Activated CD8-positive, alpha-beta T cell treated with anti-CD3 and anti-CD28 coated beads for 36 hours (primary cell): Measurements from ENCODE around the gene NCK2. TPM values are rescaled to one million over a fixed set of nuclear protein-coding genes. Genes with fewer than 3 reads are reported as not detected.
"Not testable (repeated sequence)": the region's sequence is repeated elsewhere in the genome, so short reads cannot be mapped to it uniquely, and the experiment has no call there.

Source experiments
- ATAC-seq: fragments of 200-7000 bp; cut with Tn5 transposase; one replicate; pipeline ENCODE4 v1.10.0; 2021; ENCODE audit warnings: mild to moderate bottlenecking, moderate library complexity
- CTCF ChIA-PET: fragments of 350-600 bp; sonication (Branson Sonifier 250); formaldehyde crosslinking; loops from one replicate; lab custom pipeline; 2021; ENCODE audit warnings: antibody characterized with exemption; lab: Charles Lee
- POLR2A ChIA-PET: fragments of 350-600 bp; sonication (Branson Sonifier 250); formaldehyde crosslinking; loops from one replicate; lab custom pipeline; 2021; ENCODE audit warnings: antibody characterized with exemption; lab: Charles Lee
- DNase-seq: peaks from one replicate; pipeline ENCODE4 v3.0.0-alpha.2; 2020
- H3K27ac Mint-ChIP-seq: one replicate; pipeline ENCODE4 v1.8.0; 2021; ENCODE audit warnings: mild to moderate bottlenecking, mixed read lengths
- H3K27me3 Mint-ChIP-seq: one replicate; pipeline ENCODE4 v1.8.0; 2021; ENCODE audit warnings: mixed read lengths
- H3K36me3 Mint-ChIP-seq: one replicate; pipeline ENCODE4 v1.8.0; 2021; ENCODE audit warnings: low read depth, mixed read lengths
- H3K4me1 Mint-ChIP-seq: one replicate; pipeline ENCODE4 v1.8.0; 2021; ENCODE audit warnings: low read depth, mixed read lengths
- H3K4me3 Mint-ChIP-seq: one replicate; pipeline ENCODE4 v1.8.0; 2021; ENCODE audit warnings: mild to moderate bottlenecking, moderate library complexity, mixed read lengths
- H3K9me3 Mint-ChIP-seq: one replicate; pipeline ENCODE4 v1.8.0; 2021; ENCODE audit warnings: mixed read lengths
- intact Hi-C: fragments of 100-400 bp; cut with micrococcal nuclease; formaldehyde crosslinking; loops from one replicate; pipeline ENCODE4 v1.10.0; 2022
- total RNA-seq, 2 experiments: library from RNA; stranded (reverse); gene quantifications; one replicate each; pipeline ENCODE4 v1.2.3, GENCODE V29; 2021
- TF ChIP-seq, protein P1 (sequence below): fragments of 200-600 bp; IDR thresholded peaks from one replicate; pipeline ENCODE4 v1.8.0; 2022; ENCODE audit warnings: antibody characterized with exemption, mild to moderate bottlenecking

Gene NCK2
- total RNA-seq, 2 experiments from 2014 or later = 68.3 to 69.7 TPM

DNA sequence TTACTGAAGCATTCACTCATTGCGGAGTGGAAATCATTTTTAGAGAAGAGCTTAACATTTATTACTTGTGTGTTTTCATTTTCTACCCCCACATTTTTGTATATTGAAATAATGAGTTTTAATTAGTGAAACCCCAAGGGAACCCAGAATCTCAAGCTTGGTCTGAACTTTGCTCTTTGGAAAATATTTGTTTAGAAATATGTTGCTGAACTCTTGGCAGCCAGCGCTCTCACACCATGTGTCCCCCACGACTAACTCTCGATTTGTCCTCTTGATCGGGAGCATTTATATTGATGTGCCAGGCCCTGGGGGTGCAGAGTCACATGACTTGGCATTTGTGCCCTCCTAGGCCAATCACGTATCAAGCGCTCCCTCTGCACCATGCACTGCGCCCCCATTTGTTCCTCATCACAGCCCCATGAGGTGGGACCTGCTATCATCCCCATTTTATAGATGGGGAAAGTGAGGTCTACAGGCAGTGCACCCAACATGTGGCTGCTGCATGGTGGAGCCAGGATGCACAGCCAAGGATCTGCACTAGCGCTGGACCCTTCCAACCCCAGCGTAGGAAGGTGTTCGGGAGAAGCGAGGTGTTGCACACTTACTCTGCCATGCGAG lies 149.7 kb downstream of the NCK2 start:
- intact Hi-C loops = no loop called here
- DNase-seq (no peak), ATAC-seq (no peak)
- Mint-ChIP-seq H3K4me3 (no peak overlapping the region), H3K27ac (no peak overlapping the region), H3K27me3 (no peaks in the 10 kb centered on the region), H3K9me3 (peaks cover 22% of the 10 kb centered on the region), H3K36me3 (peaks cover 81% of the 10 kb centered on the region), H3K4me1 (peaks cover 50% of the 10 kb centered on the region)
- TF ChIP-seq, protein P1, sequence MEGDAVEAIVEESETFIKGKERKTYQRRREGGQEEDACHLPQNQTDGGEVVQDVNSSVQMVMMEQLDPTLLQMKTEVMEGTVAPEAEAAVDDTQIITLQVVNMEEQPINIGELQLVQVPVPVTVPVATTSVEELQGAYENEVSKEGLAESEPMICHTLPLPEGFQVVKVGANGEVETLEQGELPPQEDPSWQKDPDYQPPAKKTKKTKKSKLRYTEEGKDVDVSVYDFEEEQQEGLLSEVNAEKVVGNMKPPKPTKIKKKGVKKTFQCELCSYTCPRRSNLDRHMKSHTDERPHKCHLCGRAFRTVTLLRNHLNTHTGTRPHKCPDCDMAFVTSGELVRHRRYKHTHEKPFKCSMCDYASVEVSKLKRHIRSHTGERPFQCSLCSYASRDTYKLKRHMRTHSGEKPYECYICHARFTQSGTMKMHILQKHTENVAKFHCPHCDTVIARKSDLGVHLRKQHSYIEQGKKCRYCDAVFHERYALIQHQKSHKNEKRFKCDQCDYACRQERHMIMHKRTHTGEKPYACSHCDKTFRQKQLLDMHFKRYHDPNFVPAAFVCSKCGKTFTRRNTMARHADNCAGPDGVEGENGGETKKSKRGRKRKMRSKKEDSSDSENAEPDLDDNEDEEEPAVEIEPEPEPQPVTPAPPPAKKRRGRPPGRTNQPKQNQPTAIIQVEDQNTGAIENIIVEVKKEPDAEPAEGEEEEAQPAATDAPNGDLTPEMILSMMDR = no peak
- POLR2A ChIA-PET = interaction anchor here (1.4 kb wide), 1 partner anchor 8 kb away, joined by 6 read pairs; no protein-coding TSS in a partner anchor
- CTCF ChIA-PET = no interaction called here

DNA sequence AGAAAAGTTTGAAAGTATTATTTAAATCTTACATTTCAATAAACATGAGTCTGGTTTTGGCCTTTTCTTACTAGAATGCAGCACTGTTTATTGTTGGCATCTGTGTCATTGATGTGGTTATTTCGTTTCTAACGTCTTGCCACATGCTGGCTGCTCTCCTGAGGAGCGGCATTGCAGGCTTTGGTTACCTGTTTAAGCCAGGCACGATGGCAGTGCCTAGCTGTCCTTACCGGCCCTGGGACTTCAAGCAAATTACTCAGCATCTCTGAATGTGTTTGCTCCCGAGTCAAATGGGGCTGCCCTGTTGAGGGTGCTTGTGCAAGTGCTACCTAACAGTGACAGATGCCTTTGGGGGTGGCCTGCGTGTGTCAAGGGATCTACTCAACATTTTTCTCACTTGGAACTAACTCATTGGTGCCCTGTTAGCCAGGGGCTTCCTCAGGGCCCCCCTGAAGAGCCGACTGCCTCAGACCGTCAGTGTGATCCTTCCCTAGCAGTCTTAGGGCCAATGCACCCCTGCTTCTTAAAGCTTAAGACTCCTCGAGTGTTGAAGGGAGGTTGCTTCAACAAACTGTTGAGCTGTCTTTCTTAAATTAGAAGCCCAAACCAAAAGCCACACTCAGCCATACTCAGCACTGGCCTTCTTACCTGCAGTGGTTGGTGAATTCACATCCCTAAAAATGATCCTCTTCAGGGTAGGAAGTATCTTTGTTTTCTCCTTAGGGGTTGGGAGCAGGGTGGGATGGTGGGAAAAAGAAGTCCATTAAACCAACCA lies 151.5 kb downstream of the NCK2 start:
- Mint-ChIP-seq H3K36me3 (peaks cover 80% of the 10 kb centered on the region), H3K4me3 (no peak overlapping the region), H3K27me3 (no peaks in the 10 kb centered on the region), H3K4me1 (peaks cover 37% of the 10 kb centered on the region), H3K9me3 (peaks cover 34% of the 10 kb centered on the region), H3K27ac (peak overlapping the region; percentile 54)
- POLR2A ChIA-PET = no interaction called here
- ATAC-seq (peak; percentile 55), DNase-seq (peak; percentile 31)
- CTCF ChIA-PET = no interaction called here
- TF ChIP-seq, protein P1 = no peak
- intact Hi-C loops = no loop called here

DNA sequence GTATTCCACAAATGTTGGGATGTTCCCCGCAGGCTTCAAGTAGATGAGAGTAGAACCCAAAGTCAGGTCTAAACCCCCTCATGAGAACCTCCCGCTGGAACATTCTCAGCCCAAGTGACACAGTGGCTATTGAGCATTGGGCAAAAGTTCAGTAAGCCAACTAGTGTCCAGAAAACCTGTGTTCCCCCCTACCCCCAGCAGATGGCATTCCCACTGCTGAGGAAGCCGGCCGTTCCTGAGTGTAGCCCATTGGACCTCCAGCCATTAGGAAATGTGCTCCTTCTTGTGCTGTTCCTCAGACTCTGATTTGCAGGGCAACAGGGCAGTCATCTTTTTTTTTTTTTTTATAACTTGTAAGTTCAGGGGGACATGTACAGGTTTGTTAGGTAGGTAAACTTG lies 152.1 kb downstream of the NCK2 start:
- intact Hi-C loops = no loop called here
- peaks cover 41% of the 10 kb centered on the region for H3K4me1 Mint-ChIP-seq
- no peak overlapping the region for H3K4me3 Mint-ChIP-seq
- ChIA-PET CTCF (no interaction called here), POLR2A (no interaction called here)
- H3K36me3 Mint-ChIP-seq = peaks cover 84% of the 10 kb centered on the region
- DNase-seq (no peak), ATAC-seq (no peak)
- no peak overlapping the region for H3K27ac Mint-ChIP-seq
- peaks cover 37% of the 10 kb centered on the region for H3K9me3 Mint-ChIP-seq
- no peaks in the 10 kb centered on the region for H3K27me3 Mint-ChIP-seq
- TF ChIP-seq, protein P1 = no peak

DNA sequence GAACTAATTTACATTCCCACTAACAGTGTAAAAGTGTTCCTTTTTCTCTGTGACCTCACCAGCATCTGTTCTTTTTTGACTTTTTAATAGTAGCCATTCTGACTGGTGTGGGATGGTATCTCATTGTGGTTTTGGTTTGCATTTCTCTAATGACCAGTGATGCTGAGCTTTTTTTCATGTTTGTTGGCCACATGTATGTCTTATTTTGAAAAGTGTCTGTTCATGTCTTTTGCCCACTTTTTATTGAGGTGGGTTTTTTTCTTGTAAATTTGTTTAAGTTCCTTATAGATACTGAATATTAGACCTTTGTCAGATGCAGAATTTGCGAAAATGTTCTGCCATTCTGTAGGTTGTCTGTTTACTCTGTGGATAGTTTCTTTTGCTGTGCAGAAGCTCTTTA lies 153.0 kb downstream of the NCK2 start:
- intact Hi-C loops, ATAC-seq, DNase-seq, H3K27me3 Mint-ChIP-seq, H3K4me3 Mint-ChIP-seq: not testable (repeated sequence)
- Mint-ChIP-seq H3K9me3 (peaks cover 37% of the 10 kb centered on the region), H3K27ac (peak overlapping the region; percentile 4), H3K4me1 (peaks cover 47% of the 10 kb centered on the region), H3K36me3 (peaks cover 86% of the 10 kb centered on the region)
- POLR2A ChIA-PET = interaction anchor here (1.0 to 1.2 kb wide), 2 partner anchors 8 to 22 kb away, joined by 3 read pairs; no protein-coding TSS in a partner anchor
- CTCF ChIA-PET = interaction anchor here (2.2 kb wide), 1 partner anchor 8 kb away, joined by 6 read pairs; no protein-coding TSS in a partner anchor

DNA sequence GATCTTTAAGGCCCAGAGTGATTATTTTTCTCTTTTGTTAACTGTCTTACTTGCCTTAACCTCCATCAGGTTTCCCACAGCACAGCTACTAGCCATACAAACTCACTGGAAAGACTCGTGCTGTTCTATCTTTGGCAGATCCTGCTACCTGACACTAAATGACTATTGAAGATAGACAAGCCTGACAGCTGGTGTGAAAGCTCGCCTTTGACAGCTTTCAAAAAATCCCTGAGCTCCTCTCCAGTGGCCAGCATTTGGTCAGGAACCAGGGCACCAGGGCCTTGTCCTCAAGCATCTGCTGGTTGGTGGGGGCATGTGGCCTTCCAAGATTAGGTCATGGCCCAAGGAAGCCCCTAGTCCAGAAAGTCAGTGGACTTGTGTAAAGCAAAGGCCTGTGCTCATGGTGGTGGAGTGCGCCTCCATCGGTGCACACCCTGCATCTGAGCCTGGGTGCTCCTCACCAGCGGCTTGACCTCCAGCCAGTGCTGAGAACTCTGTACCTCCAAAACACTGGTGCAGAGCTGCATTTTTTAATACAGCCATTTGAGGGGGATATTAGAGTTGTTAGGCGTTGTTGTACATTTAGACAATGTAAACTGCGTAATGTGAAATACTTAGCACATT lies 158.5 kb downstream of the NCK2 start:
- CTCF ChIA-PET = interaction anchor here (0.8 to 1.9 kb wide), 2 partner anchors 182 to 195 kb away, joined by 3 to 6 read pairs; no protein-coding TSS in a partner anchor
- POLR2A ChIA-PET = interaction anchor here (1.5 to 2.4 kb wide), 2 partner anchors 9 to 26 kb away, joined by 6 to 9 read pairs; no protein-coding TSS in a partner anchor
- TF ChIP-seq, protein P1 = no peak
- DNase-seq = no peak
- peaks cover 37% of the 10 kb centered on the region for H3K36me3 Mint-ChIP-seq
- no peak overlapping the region for H3K4me3 Mint-ChIP-seq
- no peak for ATAC-seq
- H3K4me1 Mint-ChIP-seq = peaks cover 48% of the 10 kb centered on the region
- no peak overlapping the region for H3K27ac Mint-ChIP-seq
- H3K27me3 Mint-ChIP-seq = no peaks in the 10 kb centered on the region
- peaks cover 27% of the 10 kb centered on the region for H3K9me3 Mint-ChIP-seq
- intact Hi-C loops = no loop called here
